A673 (cell line): ENCODE data around the gene PRR35. TPM values are rescaled to one million over a fixed set of nuclear protein-coding genes. Genes with fewer than 3 reads are reported as not detected.

ENCODE experiments used
- BruUV-seq: library from RNA; stranded (reverse); fragments of 400-500 nt; replicated peaks from 2 replicates; lab custom pipeline; 2021; lab: Mats Ljungman, UMichigan
- CTCF ChIA-PET: fragments of 300-600 bp; sonication (Branson Sonifier 250); formaldehyde crosslinking; loops from one replicate; lab custom pipeline; 2022; ENCODE audit warnings: antibody characterized with exemption; lab: Charles Lee
- POLR2A ChIA-PET: fragments of 300-600 bp; sonication (Branson Sonifier 250); formaldehyde crosslinking; loops from one replicate; lab custom pipeline; 2022; ENCODE audit warnings: antibody characterized with exemption; ENCODE audit not compliant: low non-redundant PET; lab: Charles Lee
- DNase-seq: peaks from one replicate; pipeline ENCODE4 v3.0.0-alpha.2; 2015; ENCODE audit warnings: low spot score
- H3K27ac ChIP-seq: fragments of 200-600 bp; sonication (generic); 2 replicates; pipeline ENCODE4 v1.5.1; 2016; ENCODE audit warnings: mixed run types, low read depth, mild to moderate bottlenecking, mixed read lengths, antibody characterized with exemption, low read length; ENCODE audit not compliant: poor library complexity, severe bottlenecking
- H3K27me3 ChIP-seq: fragments of 200-600 bp; sonication (generic); replicated peaks from 2 replicates; pipeline ENCODE4 v1.6.1; 2017; ENCODE audit warnings: mixed run types, low read depth, mild to moderate bottlenecking, mixed read lengths, antibody characterized with exemption, low read length; ENCODE audit not compliant: insufficient read depth, poor library complexity
- H3K36me3 ChIP-seq: fragments of 200-600 bp; sonication (generic); 2 replicates; pipeline ENCODE4 v1.6.1; 2016; ENCODE audit warnings: mixed run types, mild to moderate bottlenecking, mixed read lengths, antibody characterized with exemption, low read length; ENCODE audit not compliant: insufficient read depth, poor library complexity, severe bottlenecking
- H3K4me1 ChIP-seq: fragments of 200-600 bp; sonication (generic); 2 replicates; pipeline ENCODE4 v1.6.1; 2017; ENCODE audit warnings: mixed run types, mild to moderate bottlenecking, mixed read lengths, antibody characterized with exemption, low read length; ENCODE audit not compliant: insufficient read depth, poor library complexity, severe bottlenecking
- H3K4me3 ChIP-seq: fragments of 200-600 bp; sonication (generic); 2 replicates; pipeline ENCODE4 v1.5.1; 2016; ENCODE audit warnings: low read depth, mixed run types, mild to moderate bottlenecking, mixed read lengths, low read length; ENCODE audit not compliant: poor library complexity, severe bottlenecking
- H3K9me3 ChIP-seq: fragments of 200-600 bp; sonication (generic); 2 replicates; pipeline ENCODE4 v1.6.1; 2016; ENCODE audit warnings: mixed run types, low read depth, mild to moderate bottlenecking, mixed read lengths, antibody characterized with exemption, low read length; ENCODE audit not compliant: poor library complexity, severe bottlenecking
- CTCF ChIP-seq: fragments of 300-800, 200-600 bp; sonication (generic); conservative IDR thresholded peaks from 2 replicates; pipeline ENCODE4 v1.5.1; 2017; ENCODE audit warnings: low read depth, mild to moderate bottlenecking, antibody characterized with exemption, low read length, moderate library complexity, mixed read lengths
- EZH2 ChIP-seq: fragments of 200-600 bp; sonication (generic); IDR thresholded peaks from 2 replicates; pipeline ENCODE4 v1.6.1; 2017; ENCODE audit warnings: borderline replicate concordance, low read depth, mild to moderate bottlenecking, mixed read lengths, antibody characterized with exemption, low read length; ENCODE audit not compliant: poor library complexity, severe bottlenecking
- intact Hi-C: fragments of 100-400 bp; cut with micrococcal nuclease; formaldehyde crosslinking; loops from one replicate; pipeline ENCODE4 v1.10.0; 2022; ENCODE audit not compliant: unreplicated experiment
- total RNA-seq: library from RNA; stranded (reverse); gene quantifications from 2 replicates; pipeline ENCODE4 v1.2.3, GENCODE V29; 2021

PRR35 gene
- total RNA-seq, 1 experiment from 2014 or later, result not detected

- peaks cover 34% of the 10 kb centered on the region for H3K4me1 ChIP-seq
- POLR2A ChIA-PET, result no interaction called here
Observed at GRCh38 chr16:586047-586644, 26.0 kb downstream of the PRR35 start.

GRCh38 chr16:586645-587590, 26.7 kb downstream of the PRR35 start:
- H3K36me3 ChIP-seq, result no peaks in the 10 kb centered on the region
- ChIA-PET POLR2A (no interaction called here), CTCF (no interaction called here)
- H3K9me3 ChIP-seq, result no peaks in the 10 kb centered on the region
- H3K27ac ChIP-seq, result peak overlapping the region; percentile 99
- intact Hi-C loops, result loop anchor here (5.0 kb wide), 1 partner anchor 50 kb away; the partner anchor contains the start of gene METTL26
- no peaks in the 10 kb centered on the region for H3K27me3 ChIP-seq
- peaks cover 36% of the 10 kb centered on the region for H3K4me1 ChIP-seq
- TF ChIP-seq CTCF (no peak), EZH2 (no peak)
- peak overlapping the region; percentile 94 for H3K4me3 ChIP-seq
- BruUV-seq, result no TSS peak
- no peak for DNase-seq

More at GRCh38 chr16:586047-586644, 26.0 kb downstream of the PRR35 start:
- Histone ChIP-seq H3K36me3 (no peaks in the 10 kb centered on the region), H3K27ac (no peak overlapping the region), H3K9me3 (no peaks in the 10 kb centered on the region), H3K27me3 (no peaks in the 10 kb centered on the region), H3K4me3 (no peak overlapping the region)
- BruUV-seq, result no TSS peak
- CTCF ChIA-PET, result no interaction called here
- DNase-seq, result peak; percentile 63
- intact Hi-C loops, result loop anchor here (5.0 kb wide), 1 partner anchor 51 kb away; the partner anchor contains the start of gene METTL26
- TF ChIP-seq CTCF (no peak), EZH2 (no peak)

- POLR2A ChIA-PET, result no interaction called here
- Histone ChIP-seq H3K36me3 (no peaks in the 10 kb centered on the region), H3K27me3 (no peaks in the 10 kb centered on the region), H3K4me1 (peaks cover 36% of the 10 kb centered on the region), H3K4me3 (peak overlapping the region; percentile 94), H3K9me3 (no peaks in the 10 kb centered on the region), H3K27ac (peak overlapping the region; percentile 99)
- no TSS peak for BruUV-seq
- intact Hi-C loops, result loop anchor here (5.0 kb wide), 1 partner anchor 49 kb away; the partner anchor contains the start of gene METTL26
- TF ChIP-seq CTCF (no peak), EZH2 (no peak)
- CTCF ChIA-PET, result interaction anchor here (1.2 kb wide), 1 partner anchor 8 kb away, joined by 3 read pairs; no protein-coding TSS in a partner anchor
- DNase-seq, result peak; percentile 69
Observed at GRCh38 chr16:588639-588888, 28.4 kb downstream of the PRR35 start.
